Mucosa of descending colon (tissue), 3 donors: ENCODE measurements around the gene PRRC2C. TPM values are rescaled to one million over a fixed set of nuclear protein-coding genes. Genes with fewer than 3 reads are reported as not detected.

Experiments
- ATAC-seq: fragments of 200-7000 bp; cut with Tn5 transposase; one replicate; pipeline ENCODE4 v1.9.1; 2020; ENCODE audit warnings: mild to moderate bottlenecking, moderate library complexity
- DNase-seq, 3 donors: peaks; one replicate each; pipeline ENCODE4 v3.0.0-alpha.2; 2020
- H3K36me3 ChIP-seq: fragments of 200-600 bp; one replicate; pipeline ENCODE4 v1.8.0; 2021; ENCODE audit warnings: low read depth, mild to moderate bottlenecking
- H3K4me1 ChIP-seq: fragments of 200-600 bp; one replicate; pipeline ENCODE4 v1.8.0; 2021; ENCODE audit warnings: low read depth, mild to moderate bottlenecking
- H3K4me3 ChIP-seq: fragments of 200-600 bp; one replicate; pipeline ENCODE4 v1.8.0; 2021; ENCODE audit warnings: mild to moderate bottlenecking
- H3K9me3 ChIP-seq: fragments of 200-600 bp; one replicate; pipeline ENCODE4 v1.8.0; 2021; ENCODE audit warnings: mild to moderate bottlenecking
- CTCF ChIP-seq: fragments of 200-600 bp; IDR thresholded peaks from one replicate; pipeline ENCODE4 v1.8.0; 2022; ENCODE audit warnings: antibody characterized with exemption, mild to moderate bottlenecking
- intact Hi-C, 2 donors: fragments of 100-400 bp; cut with DNase I in 1 of 2; cut with micrococcal nuclease in 1 of 2; formaldehyde crosslinking; loops; one replicate each; pipeline versions ENCODE4 v1.11.0 to v1.11.1; 2022; cut with DNase I, micrococcal nuclease
- total RNA-seq, 3 donors: library from RNA; stranded (reverse); fragmentation: NEBNext Ultra II Directional in 2 of 3; extraction: Animal tissue kit (Norgen Biotek cat#: 25700) in 2 of 3; gene quantifications; one replicate each; pipeline versions ENCODE4 v1.2.1 to v1.2.4, GENCODE V29; 2021 to 2023
- donor health status: DM: no; HTN: no; CAD: no; lungs with moderate emphysema.
- donor health status: DM: no; HTN: no; CAD: no.
- donor health status: DM: no; HTN: yes; CAD: no.

PRRC2C gene
- total RNA-seq, 3 donors from 2014 or later: 137 to 152 (median 138) TPM

GRCh38 chr1:171500304-171500703 lies 15.0 kb downstream of the PRRC2C start:
- intact Hi-C loops: no loop called here

GRCh38 chr1:171500803-171501202 lies 15.5 kb downstream of the PRRC2C start:
- ATAC-seq (no peak), DNase-seq (no peak)
- H3K4me1 ChIP-seq: peaks cover 21% of the 10 kb centered on the region
- H3K36me3 ChIP-seq: no peaks in the 10 kb centered on the region
- intact Hi-C loops: no loop called here
- no peak overlapping the region for H3K4me3 ChIP-seq
- H3K9me3 ChIP-seq: no peaks in the 10 kb centered on the region
- TF ChIP-seq CTCF: no peak

More at GRCh38 chr1:171500304-171500703, 15.0 kb downstream of the PRRC2C start:
- Histone ChIP-seq H3K9me3 (no peaks in the 10 kb centered on the region), H3K36me3 (no peaks in the 10 kb centered on the region), H3K4me3 (no peak overlapping the region), H3K4me1 (peaks cover 21% of the 10 kb centered on the region)
- DNase-seq (no peak), ATAC-seq (no peak)
- TF ChIP-seq CTCF: no peak

- Histone ChIP-seq H3K4me3 (no peak overlapping the region), H3K36me3 (no peaks in the 10 kb centered on the region), H3K9me3 (no peaks in the 10 kb centered on the region), H3K4me1 (peaks cover 26% of the 10 kb centered on the region)
- ATAC-seq (no peak), DNase-seq (no peak)
- TF ChIP-seq CTCF: no peak
- intact Hi-C loops: no loop called here
Measured at GRCh38 chr1:171501305-171502024, 16.1 kb downstream of the PRRC2C start.

GRCh38 chr1:171506525-171507304 lies 21.4 kb downstream of the PRRC2C start:
- H3K9me3 ChIP-seq: no peaks in the 10 kb centered on the region
- no peak for TF ChIP-seq CTCF
- intact Hi-C loops: no loop called here
- H3K36me3 ChIP-seq: no peaks in the 10 kb centered on the region
- H3K4me3 ChIP-seq: no peak overlapping the region
- DNase-seq (no peak), ATAC-seq (no peak)
- peaks cover 27% of the 10 kb centered on the region for H3K4me1 ChIP-seq

- no peak for TF ChIP-seq CTCF
- Histone ChIP-seq H3K4me3 (no peak overlapping the region), H3K4me1 (peaks cover 23% of the 10 kb centered on the region), H3K9me3 (no peaks in the 10 kb centered on the region), H3K36me3 (no peaks in the 10 kb centered on the region)
- ATAC-seq (no peak), DNase-seq (no peak)
- intact Hi-C loops: no loop called here
Measured at GRCh38 chr1:171507435-171507834, 22.1 kb downstream of the PRRC2C start.
